Fibroblast of lung (primary cell): ENCODE data around the gene C1QTNF8. TPM values are rescaled to one million over a fixed set of nuclear protein-coding genes. Genes with fewer than 3 reads are reported as not detected.
A peak's percentile ranks its signal among the peaks of the same experiment; 100 is the strongest.

Source experiments
- DNase-seq, 2 donors: peaks; one replicate each; pipeline versions ENCODE4 v3.0.0 to v3.0.0-alpha.2; 2010; ENCODE audit warnings: low read depth in 2 of 2
- H2AFZ ChIP-seq: 2 replicates; pipeline ENCODE4 v1.5.1; 2012; ENCODE audit warnings: low read length, control low read depth, inconsistent platforms
- H3K27ac ChIP-seq: 2 replicates; pipeline ENCODE4 v1.5.1; 2011; ENCODE audit warnings: low read length, control low read depth; ENCODE audit not compliant: insufficient read depth
- H3K27me3 ChIP-seq: 2 replicates; pipeline ENCODE4 v1.5.1; 2011; ENCODE audit warnings: mild to moderate bottlenecking, low read length; ENCODE audit not compliant: control insufficient read depth, insufficient read depth
- H3K36me3 ChIP-seq: 2 replicates; pipeline ENCODE4 v1.5.1; 2011; ENCODE audit warnings: low read length; ENCODE audit not compliant: control insufficient read depth, insufficient read depth
- H3K4me1 ChIP-seq: 2 replicates; pipeline ENCODE4 v1.5.1; 2011; ENCODE audit warnings: low read length; ENCODE audit not compliant: control insufficient read depth, insufficient read depth; ENCODE audit errors: extremely low read depth
- H3K4me2 ChIP-seq: 2 replicates; pipeline ENCODE4 v1.5.1; 2011; ENCODE audit warnings: low read length, control low read depth; ENCODE audit not compliant: insufficient read depth; ENCODE audit errors: extremely low read depth
- H3K4me3 ChIP-seq, 4 experiments: fragments of 200-600 bp in 1 of 4; sonication (generic) in 1 of 4; replicated peaks in 1 of 4; 2 replicates each; pipeline ENCODE4 v1.5.1; 2011 to 2016; ENCODE audit warnings: low read length in 4 of 4, low read depth in 3 of 4, mild to moderate bottlenecking in 3 of 4, control low read depth in 2 of 4, inconsistent platforms in 1 of 4, mixed read lengths in 1 of 4; ENCODE audit not compliant: insufficient read depth in 1 of 4; ENCODE audit errors: control extremely low read depth in 1 of 4
- H3K79me2 ChIP-seq: 2 replicates; pipeline ENCODE4 v1.5.1; 2012; ENCODE audit warnings: mild to moderate bottlenecking, low read length, inconsistent platforms; ENCODE audit not compliant: control insufficient read depth, insufficient read depth
- H3K9ac ChIP-seq: 2 replicates; pipeline ENCODE4 v1.5.1; 2011; ENCODE audit warnings: mild to moderate bottlenecking, low read length, control low read depth; ENCODE audit not compliant: insufficient read depth
- H3K9me3 ChIP-seq: 2 replicates; pipeline ENCODE4 v1.5.1; 2012; ENCODE audit warnings: low read depth, low read length; ENCODE audit not compliant: control insufficient read depth, insufficient read depth
- H4K20me1 ChIP-seq: 2 replicates; pipeline ENCODE4 v1.5.1; 2011; ENCODE audit warnings: low read length; ENCODE audit not compliant: control insufficient read depth, insufficient read depth; ENCODE audit errors: extremely low read depth
- EZH2 ChIP-seq: IDR thresholded peaks from 2 replicates; pipeline ENCODE4 v1.5.1; 2012; ENCODE audit warnings: low read length, control low read depth, mild to moderate bottlenecking; ENCODE audit errors: missing control alignments
- polyA plus RNA-seq, 2 donors: library from polyadenylated mRNA; depleted of rRNA in 1 of 2; stranded (reverse) in 1 of 2; unstranded in 1 of 2; fragments of >200 nt; gene quantifications; 2 replicates each; pipeline ENCODE4 v1.2.1, GENCODE V29; 2011 to 2012; ENCODE audit warnings: missing spikeins in 1 of 2
- total RNA-seq: library from RNA; depleted of rRNA; stranded (reverse); fragments of >200 nt; gene quantifications from 2 replicates; pipeline ENCODE4 v1.2.1, GENCODE V29; 2014
- TF ChIP-seq, protein P1 (sequence below), 2 donors: IDR thresholded peaks in 1 of 2; conservative IDR thresholded peaks in 1 of 2; 1 replicate in 1 of 2; 2 replicates in 1 of 2; pipeline ENCODE4 v1.5.1; 2011 to 2012; ENCODE audit warnings: low read length in 2 of 2, control low read depth in 1 of 2, inconsistent platforms in 1 of 2, low read depth in 1 of 2, mild to moderate bottlenecking in 1 of 2

C1QTNF8 gene
- total and polyA plus RNA-seq, 2 donors (not counting 1 experiment from before 2014, with no cell fraction given): not detected

DNA sequence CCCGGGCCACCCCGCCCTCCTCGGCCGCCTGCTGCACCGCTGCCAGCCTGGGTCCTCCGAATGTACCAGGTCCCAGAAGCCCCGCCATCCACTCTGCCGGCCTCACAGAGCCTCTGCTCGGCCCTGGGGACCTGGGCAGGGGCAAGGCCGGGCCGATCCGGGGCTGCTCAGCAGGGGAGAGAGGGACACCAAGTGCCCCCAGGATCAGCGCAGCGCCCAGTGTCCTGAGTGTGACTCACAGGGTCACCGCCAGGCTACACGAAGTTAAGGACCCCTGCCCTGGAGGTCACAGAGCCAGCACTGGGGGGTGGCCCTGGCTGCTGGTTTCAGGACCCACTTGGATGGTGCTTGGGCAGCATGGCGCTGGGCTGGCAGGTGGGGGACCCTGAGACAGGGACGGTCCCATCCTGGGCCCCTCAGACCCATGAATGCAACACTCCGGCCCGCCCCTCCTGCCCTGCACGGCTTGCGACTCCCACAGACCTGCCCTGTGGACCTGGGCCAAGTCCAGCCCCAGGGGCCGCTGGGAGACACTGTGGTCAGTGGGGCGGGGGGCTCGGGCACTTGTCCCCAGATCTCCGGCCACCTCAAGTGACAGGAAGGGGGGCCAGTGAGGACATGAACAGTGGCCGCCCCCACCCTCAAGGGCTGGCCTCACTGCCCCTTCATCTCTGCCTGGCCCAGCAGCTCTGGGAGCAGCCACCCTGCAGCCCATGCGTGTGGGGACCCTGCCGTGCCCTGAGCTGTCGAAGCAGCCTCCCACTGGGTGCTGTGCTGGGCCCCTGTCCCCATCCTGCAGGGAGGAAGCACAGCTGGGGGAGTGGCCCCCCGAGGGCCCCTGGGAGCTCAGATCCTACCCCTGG, 46.7 kb downstream of the C1QTNF8 start:
- H3K9ac ChIP-seq: no peak overlapping the region
- no peak for DNase-seq
- TF ChIP-seq, protein P1, sequence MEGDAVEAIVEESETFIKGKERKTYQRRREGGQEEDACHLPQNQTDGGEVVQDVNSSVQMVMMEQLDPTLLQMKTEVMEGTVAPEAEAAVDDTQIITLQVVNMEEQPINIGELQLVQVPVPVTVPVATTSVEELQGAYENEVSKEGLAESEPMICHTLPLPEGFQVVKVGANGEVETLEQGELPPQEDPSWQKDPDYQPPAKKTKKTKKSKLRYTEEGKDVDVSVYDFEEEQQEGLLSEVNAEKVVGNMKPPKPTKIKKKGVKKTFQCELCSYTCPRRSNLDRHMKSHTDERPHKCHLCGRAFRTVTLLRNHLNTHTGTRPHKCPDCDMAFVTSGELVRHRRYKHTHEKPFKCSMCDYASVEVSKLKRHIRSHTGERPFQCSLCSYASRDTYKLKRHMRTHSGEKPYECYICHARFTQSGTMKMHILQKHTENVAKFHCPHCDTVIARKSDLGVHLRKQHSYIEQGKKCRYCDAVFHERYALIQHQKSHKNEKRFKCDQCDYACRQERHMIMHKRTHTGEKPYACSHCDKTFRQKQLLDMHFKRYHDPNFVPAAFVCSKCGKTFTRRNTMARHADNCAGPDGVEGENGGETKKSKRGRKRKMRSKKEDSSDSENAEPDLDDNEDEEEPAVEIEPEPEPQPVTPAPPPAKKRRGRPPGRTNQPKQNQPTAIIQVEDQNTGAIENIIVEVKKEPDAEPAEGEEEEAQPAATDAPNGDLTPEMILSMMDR (conservative IDR thresholded peaks at IDR 0.05 in 1 of 2, IDR thresholded peaks at IDR 0.05 in 1 of 2; ENCODE audit: low read depth in 1 of 2, low read length in 2 of 2): no peak
- TF ChIP-seq EZH2: no peak

DNA sequence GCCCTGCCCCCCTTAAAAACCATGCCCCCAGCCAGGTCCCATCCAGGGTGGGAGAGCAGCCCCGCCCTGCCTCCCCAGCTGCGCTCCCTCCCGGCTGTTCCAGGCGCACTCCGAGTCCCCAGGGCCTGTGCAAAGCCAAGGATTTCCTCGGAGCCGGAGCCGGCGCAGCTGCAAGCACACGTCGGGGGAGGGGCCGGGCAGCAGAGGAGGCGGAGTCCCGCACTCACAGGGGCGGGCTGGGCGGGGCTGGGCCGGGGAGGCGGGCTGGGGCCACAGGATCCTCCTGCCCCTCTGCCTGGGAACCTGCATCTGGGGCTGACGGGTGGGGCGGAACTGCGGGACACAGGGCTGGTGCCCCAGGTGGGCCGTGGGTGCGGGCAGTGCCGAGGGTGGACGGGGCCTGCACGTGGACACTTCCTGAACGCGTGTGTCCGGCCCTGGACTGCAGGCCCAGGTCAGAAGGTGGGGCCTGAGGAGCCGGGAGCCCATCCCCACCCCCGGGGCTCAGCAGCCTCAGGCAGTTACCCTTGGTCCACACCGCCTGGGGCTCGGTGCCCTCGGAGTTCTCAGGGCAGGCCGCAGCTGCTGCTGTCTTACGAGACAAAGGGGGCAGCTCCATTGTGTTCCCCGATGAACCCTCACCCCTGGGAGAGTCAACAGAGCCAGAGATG, 47.5 kb downstream of the C1QTNF8 start:
- no peaks in the 10 kb centered on the region for H3K9me3 ChIP-seq
- H3K79me2 ChIP-seq: no peaks in the 10 kb centered on the region
- TF ChIP-seq, protein P1 (conservative IDR thresholded peaks at IDR 0.05 in 1 of 2, IDR thresholded peaks at IDR 0.05 in 1 of 2; ENCODE audit: low read depth in 1 of 2, low read length in 2 of 2): no peak
- TF ChIP-seq EZH2: no peak
- no peaks in the 10 kb centered on the region for H4K20me1 ChIP-seq
- no peak overlapping the region for H3K4me3 ChIP-seq
- H3K36me3 ChIP-seq: no peaks in the 10 kb centered on the region
- H3K27ac ChIP-seq: no peak overlapping the region
- no peak overlapping the region for H2AFZ ChIP-seq
- no peak overlapping the region for H3K4me2 ChIP-seq
- peak; percentile 9 to 17 for DNase-seq
- H3K4me1 ChIP-seq: no peaks in the 10 kb centered on the region
- H3K9ac ChIP-seq: no peak overlapping the region
- H3K27me3 ChIP-seq: peaks cover 5% of the 10 kb centered on the region

More for the DNA sequence above, 46.7 kb downstream of the C1QTNF8 start:
- Histone ChIP-seq H2AFZ (no peak overlapping the region), H3K27ac (no peak overlapping the region), H3K36me3 (no peaks in the 10 kb centered on the region), H3K27me3 (peaks cover 3% of the 10 kb centered on the region), H4K20me1 (no peaks in the 10 kb centered on the region), H3K4me2 (no peak overlapping the region), H3K9me3 (no peaks in the 10 kb centered on the region), H3K4me3 (no peak overlapping the region), H3K4me1 (no peaks in the 10 kb centered on the region), H3K79me2 (no peaks in the 10 kb centered on the region)

DNA sequence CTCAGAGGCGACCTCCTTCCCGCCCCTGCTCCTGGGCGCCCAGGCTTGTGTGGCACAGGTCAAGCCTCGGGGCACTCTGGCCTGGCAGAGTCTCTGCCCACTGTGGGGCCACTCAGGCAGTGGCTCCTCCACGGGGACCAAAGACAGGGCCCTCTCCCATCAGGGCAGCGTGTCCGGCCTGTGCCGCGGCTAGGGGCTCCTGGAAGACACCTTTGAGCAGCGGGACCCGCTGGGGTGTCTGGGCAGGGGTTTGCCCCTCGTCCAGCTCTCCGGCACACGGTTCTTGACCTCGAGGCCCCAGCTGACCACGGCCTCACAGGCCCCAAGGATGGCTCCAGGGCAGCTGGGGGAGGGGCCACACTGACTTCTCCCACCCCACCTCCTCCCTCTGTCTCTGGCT, 48.2 kb downstream of the C1QTNF8 start:
- no peak overlapping the region for H3K4me2 ChIP-seq
- no peak overlapping the region for H3K9ac ChIP-seq
- no peaks in the 10 kb centered on the region for H3K79me2 ChIP-seq
- DNase-seq: no peak
- H3K4me3 ChIP-seq: no peak overlapping the region
- no peak overlapping the region for H2AFZ ChIP-seq
- no peaks in the 10 kb centered on the region for H4K20me1 ChIP-seq
- no peaks in the 10 kb centered on the region for H3K9me3 ChIP-seq
- H3K27ac ChIP-seq: no peak overlapping the region
- H3K4me1 ChIP-seq: no peaks in the 10 kb centered on the region
- no peaks in the 10 kb centered on the region for H3K36me3 ChIP-seq
- TF ChIP-seq EZH2: no peak
- TF ChIP-seq, protein P1 (conservative IDR thresholded peaks at IDR 0.05 in 1 of 2, IDR thresholded peaks at IDR 0.05 in 1 of 2; ENCODE audit: low read depth in 1 of 2, low read length in 2 of 2): no peak
- H3K27me3 ChIP-seq: peaks cover 5% of the 10 kb centered on the region
